BLaER1 (cell line): ENCODE results near the gene PAGE2B.

Experiments
- H3K27ac ChIP-seq: shearing (Covaris generic); formaldehyde crosslinking; 2 replicates; pipeline ENCODE4 v1.8.1; 2022
- H3K27me3 ChIP-seq: shearing (Covaris generic); formaldehyde crosslinking; 2 replicates; pipeline ENCODE4 v1.8.1; 2022
- H3K36me3 ChIP-seq: shearing (Covaris generic); formaldehyde crosslinking; 2 replicates; pipeline ENCODE4 v1.8.1; 2022
- H3K4me1 ChIP-seq: shearing (Covaris generic); formaldehyde crosslinking; 2 replicates; pipeline ENCODE4 v1.8.1; 2022
- H3K4me2 ChIP-seq: shearing (Covaris generic); formaldehyde crosslinking; 2 replicates; pipeline ENCODE4 v1.8.1; 2022
- H3K4me3 ChIP-seq: shearing (Covaris generic); formaldehyde crosslinking; 2 replicates; pipeline ENCODE4 v1.8.1; 2022
- H3K9ac ChIP-seq: shearing (Covaris generic); formaldehyde crosslinking; 2 replicates; pipeline ENCODE4 v1.8.1; 2022
- H3K9me3 ChIP-seq: shearing (Covaris generic); formaldehyde crosslinking; 2 replicates; pipeline ENCODE4 v1.8.1; 2022
- H4K20me1 ChIP-seq: shearing (Covaris generic); formaldehyde crosslinking; 2 replicates; pipeline ENCODE4 v1.8.1; 2022
- Cebpa-rat ChIP-seq: shearing (Covaris generic); IDR thresholded peaks from 2 replicates; pipeline ENCODE4 v1.8.1; 2022

Gene PAGE2B, protein sequence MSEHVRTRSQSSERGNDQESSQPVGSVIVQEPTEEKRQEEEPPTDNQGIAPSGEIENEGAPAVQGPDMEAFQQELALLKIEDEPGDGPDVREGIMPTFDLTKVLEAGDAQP

GRCh38 chrX:55074851-55075467 lies at the start of gene PAGE2B:
PAGE2B (plus strand) TSS chrX:55075030; CDS start chrX:55076042, 1,012 bp downstream.
- Histone ChIP-seq H3K9ac (no peak within 1 kb of the TSS), H3K36me3 (no peaks in the 10 kb centered on the region), H3K4me3 (no peak within 1 kb of the TSS), H4K20me1 (no peaks in the 10 kb centered on the region), H3K27ac (no peak within 1 kb of the TSS), H3K9me3 (peaks cover 10% of the 10 kb centered on the region), H3K4me2 (no peak within 1 kb of the TSS), H3K27me3 (peaks cover 40% of the 10 kb centered on the region), H3K4me1 (no peaks in the 10 kb centered on the region)
- TF ChIP-seq Cebpa-rat, result no peak

- TF ChIP-seq Cebpa-rat, result no peak
- no peaks in the 10 kb centered on the region; the same call in 1 of the 2 replicates for H4K20me1 ChIP-seq
Measured at GRCh38 chrX:55026143-55026542, 48.7 kb upstream of the PAGE2B start.

GRCh38 chrX:55026840-55027239 lies 48.0 kb upstream of the PAGE2B start:
- H3K9ac ChIP-seq, result no peak overlapping the region
- H3K27ac ChIP-seq, result no peak overlapping the region
- H3K4me3 ChIP-seq, result no peak overlapping the region
- H3K4me1 ChIP-seq, result no peaks in the 10 kb centered on the region
- no peak overlapping the region for H3K4me2 ChIP-seq
- no peak for TF ChIP-seq Cebpa-rat
- no peaks in the 10 kb centered on the region for H3K36me3 ChIP-seq
- no peaks in the 10 kb centered on the region; the same call in 1 of the 2 replicates for H4K20me1 ChIP-seq
- H3K9me3 ChIP-seq, result no peaks in the 10 kb centered on the region
- peaks cover 82% of the 10 kb centered on the region for H3K27me3 ChIP-seq

More at GRCh38 chrX:55026143-55026542, 48.7 kb upstream of the PAGE2B start:
- Histone ChIP-seq H3K9ac (no peak overlapping the region), H3K36me3 (no peaks in the 10 kb centered on the region), H3K4me2 (no peak overlapping the region), H3K4me3 (no peak overlapping the region), H3K27ac (no peak overlapping the region), H3K4me1 (no peaks in the 10 kb centered on the region), H3K9me3 (no peaks in the 10 kb centered on the region), H3K27me3 (peaks cover 80% of the 10 kb centered on the region)

DNA sequence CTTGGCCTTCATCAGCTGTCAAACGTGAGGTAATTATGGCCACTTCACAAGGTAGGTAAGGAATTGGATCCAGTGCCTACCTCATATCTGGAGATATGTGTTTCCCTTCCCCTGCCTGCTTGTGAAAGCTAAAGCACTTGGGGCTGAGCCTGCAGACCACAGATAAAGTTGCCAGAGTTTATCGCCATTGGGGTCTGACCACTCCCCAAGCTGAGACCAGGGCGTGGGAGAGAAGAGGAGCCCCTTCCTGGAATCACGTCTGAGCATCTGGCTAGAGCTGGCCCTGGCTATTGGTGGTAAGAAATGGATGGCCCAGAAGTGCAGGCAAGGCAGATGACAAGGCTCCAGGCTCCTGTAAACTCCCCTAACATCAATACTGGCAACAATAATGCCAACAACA lies 46.8 kb upstream of the PAGE2B start:
- H3K27me3 ChIP-seq, result peaks cover 90% of the 10 kb centered on the region
- H3K4me2 ChIP-seq, result no peak overlapping the region
- H3K9me3 ChIP-seq, result no peaks in the 10 kb centered on the region
- H4K20me1 ChIP-seq, result no peaks in the 10 kb centered on the region; the same call in 1 of the 2 replicates
- no peak overlapping the region for H3K9ac ChIP-seq
- no peak overlapping the region for H3K4me3 ChIP-seq
- TF ChIP-seq Cebpa-rat, result no peak
- no peaks in the 10 kb centered on the region for H3K36me3 ChIP-seq
- H3K4me1 ChIP-seq, result no peaks in the 10 kb centered on the region
- H3K27ac ChIP-seq, result no peak overlapping the region

DNA sequence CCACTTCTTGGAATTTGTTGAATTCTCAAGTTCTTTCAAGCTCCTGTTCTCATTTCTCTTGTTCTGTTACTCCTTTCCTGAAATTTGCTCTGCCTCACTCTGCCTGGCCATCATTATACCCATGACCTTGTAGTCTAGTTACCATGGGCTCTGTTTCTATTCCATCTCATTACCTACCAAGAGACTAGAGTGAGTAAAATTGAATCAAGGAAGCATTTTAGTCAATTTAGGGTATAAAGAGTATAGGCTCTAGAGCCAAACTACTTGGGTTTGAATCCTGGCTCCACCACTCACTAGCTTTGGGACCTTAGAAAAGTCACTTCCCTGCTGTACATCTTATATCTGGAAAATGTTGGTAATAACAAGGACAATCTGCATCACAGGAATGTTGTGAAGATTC lies 46.2 kb upstream of the PAGE2B start:
- Histone ChIP-seq H3K27me3 (peaks cover 91% of the 10 kb centered on the region), H3K9ac (no peak overlapping the region), H3K4me2 (no peak overlapping the region), H3K9me3 (no peaks in the 10 kb centered on the region), H4K20me1 (no peaks in the 10 kb centered on the region; the same call in 1 of the 2 replicates), H3K27ac (no peak overlapping the region), H3K4me3 (no peak overlapping the region), H3K36me3 (no peaks in the 10 kb centered on the region), H3K4me1 (no peaks in the 10 kb centered on the region)
- TF ChIP-seq Cebpa-rat, result no peak

DNA sequence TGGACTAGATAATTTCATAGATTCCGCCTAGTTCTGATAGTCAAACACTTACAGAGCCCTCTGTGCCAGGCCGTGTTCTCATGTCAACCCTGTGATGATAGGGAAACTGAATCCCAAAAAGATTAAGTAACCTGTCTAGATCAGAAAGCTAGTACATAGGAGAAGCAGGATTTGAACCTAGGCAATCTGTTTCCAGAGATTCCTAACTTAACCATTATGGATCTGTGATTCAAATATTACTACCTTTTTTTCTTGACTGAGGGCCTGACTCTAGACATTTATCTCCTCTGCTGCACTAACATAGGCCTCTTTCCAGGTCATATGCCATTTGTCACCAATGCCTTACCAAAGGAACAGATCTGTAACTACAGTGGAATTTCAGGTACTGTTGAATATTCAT lies 45.5 kb upstream of the PAGE2B start:
- Histone ChIP-seq H3K36me3 (no peaks in the 10 kb centered on the region), H3K27ac (no peak overlapping the region), H3K27me3 (peaks cover 84% of the 10 kb centered on the region), H3K4me2 (no peak overlapping the region), H3K9ac (no peak overlapping the region), H3K4me1 (no peaks in the 10 kb centered on the region), H3K9me3 (no peaks in the 10 kb centered on the region), H4K20me1 (no peaks in the 10 kb centered on the region; the same call in 1 of the 2 replicates), H3K4me3 (no peak overlapping the region)
- no peak for TF ChIP-seq Cebpa-rat

DNA sequence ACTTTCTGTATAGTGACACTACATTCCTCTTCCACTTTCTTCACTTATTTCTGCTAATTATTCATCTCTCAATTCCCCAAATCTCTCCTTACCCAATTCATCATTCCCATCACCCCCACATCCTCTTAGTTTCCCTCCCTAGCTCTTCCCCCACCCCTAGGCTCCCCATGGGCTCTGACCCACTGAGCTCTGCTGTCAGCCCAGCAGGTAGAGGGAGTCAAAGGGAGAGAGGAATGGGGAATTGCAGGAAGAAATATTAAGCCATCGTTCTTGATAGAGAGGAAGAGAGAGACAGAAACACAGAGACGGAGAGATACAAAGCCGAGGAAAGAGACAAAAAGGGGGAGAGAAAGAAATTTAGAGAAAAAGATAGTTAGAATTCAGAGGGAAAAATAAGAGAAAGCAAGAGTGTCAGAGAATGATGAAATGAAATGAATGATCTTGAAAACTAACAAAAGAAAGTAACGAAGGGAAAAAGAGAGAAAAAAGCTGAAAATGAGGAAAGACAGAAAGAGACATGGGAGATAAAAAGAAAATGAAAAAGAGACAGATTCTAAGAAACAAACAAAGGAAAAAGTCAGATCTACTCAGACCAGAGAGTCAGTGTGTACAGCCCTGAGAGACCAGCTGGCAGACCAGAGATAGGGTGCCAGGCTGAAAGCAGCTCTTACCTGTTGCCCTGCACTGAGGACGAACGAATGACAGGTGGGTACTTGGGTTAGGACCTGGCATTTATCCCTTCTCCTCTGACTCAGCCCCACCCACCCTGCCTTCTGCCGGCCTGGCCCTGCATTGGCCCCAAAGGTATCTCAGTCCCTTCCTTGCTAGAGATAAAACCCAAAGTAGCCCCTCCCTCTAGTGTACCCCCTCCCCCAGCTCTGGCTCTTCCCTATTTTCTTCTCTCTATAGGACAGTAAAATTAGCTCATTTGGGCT lies 44.3 kb upstream of the PAGE2B start, which contains the start of gene ALAS2:
ALAS2 (minus strand) TSS at position 707 of the 935 bp plus-strand sequence. CDS start 4,977 bp downstream, outside the sequence.
- no peak for TF ChIP-seq Cebpa-rat

GRCh38 chrX:55033429-55033828 lies 41.4 kb upstream of the PAGE2B start:
- Histone ChIP-seq H3K4me3 (no peak overlapping the region), H4K20me1 (no peaks in the 10 kb centered on the region), H3K4me2 (no peak overlapping the region), H3K9me3 (peaks cover 5% of the 10 kb centered on the region; the same call in 1 of the 2 replicates), H3K27ac (no peak overlapping the region), H3K27me3 (peaks cover 43% of the 10 kb centered on the region), H3K9ac (no peak overlapping the region), H3K36me3 (no peaks in the 10 kb centered on the region), H3K4me1 (no peaks in the 10 kb centered on the region)
- no peak for TF ChIP-seq Cebpa-rat

More for the DNA sequence above, 44.3 kb upstream of the PAGE2B start, which contains the start of gene ALAS2:
- H3K36me3 ChIP-seq, result no peaks in the 10 kb centered on the region
- H3K27me3 ChIP-seq, result peaks cover 72% of the 10 kb centered on the region
- no peak within 1 kb of the TSS for H3K27ac ChIP-seq
- no peaks in the 10 kb centered on the region for H4K20me1 ChIP-seq
- H3K9me3 ChIP-seq, result peaks cover 5% of the 10 kb centered on the region; the same call in 1 of the 2 replicates
- H3K4me3 ChIP-seq, result no peak within 1 kb of the TSS
- no peak within 1 kb of the TSS for H3K9ac ChIP-seq
- H3K4me2 ChIP-seq, result no peak within 1 kb of the TSS
- no peaks in the 10 kb centered on the region for H3K4me1 ChIP-seq

DNA sequence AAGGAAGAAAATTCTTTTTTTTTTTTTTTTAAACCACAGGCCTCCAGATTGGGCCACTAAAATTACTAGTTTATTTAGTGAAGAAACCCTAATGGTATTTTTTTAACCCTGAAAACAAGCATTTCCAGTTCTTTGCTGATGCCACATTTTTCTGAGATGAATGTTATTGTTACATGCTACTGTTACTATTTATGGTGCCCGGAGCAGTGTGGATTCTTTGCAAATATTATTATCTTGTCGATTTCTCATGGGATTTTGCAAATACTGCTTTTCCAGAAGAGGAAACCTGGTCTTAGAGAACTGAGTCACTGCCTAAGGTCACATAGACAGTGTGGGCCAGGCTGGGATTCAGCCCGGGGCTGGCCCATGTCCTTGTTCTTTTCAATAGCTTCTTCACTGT lies 35.4 kb upstream of the PAGE2B start:
- Histone ChIP-seq H3K27me3 (0 out of 2 replicates have a peak, but pooled peaks cover 5% of the 10 kb centered on the region), H3K36me3 (no peaks in the 10 kb centered on the region), H3K9me3 (peaks cover 11% of the 10 kb centered on the region; the same call in 1 of the 2 replicates), H3K4me1 (no peaks in the 10 kb centered on the region), H3K27ac (no peak overlapping the region), H4K20me1 (no peaks in the 10 kb centered on the region), H3K4me2 (no peak overlapping the region), H3K9ac (no peak overlapping the region), H3K4me3 (no peak overlapping the region)
- TF ChIP-seq Cebpa-rat, result no peak
